Liver (tissue), 9 donors: Measurements from ENCODE around the gene SEMA4B. TPM values are rescaled to one million over a fixed set of nuclear protein-coding genes. Genes with fewer than 3 reads are reported as not detected.

Experiments used
- DNase-seq: peaks from one replicate; pipeline ENCODE4 v3.0.0-alpha.2; 2017; ENCODE audit warnings: low spot score
- H3K27ac ChIP-seq, 2 donors: one replicate each; pipeline ENCODE4 v1.7.0; 2013; ENCODE audit warnings: inconsistent platforms in 2 of 2, low read length in 2 of 2, control low read depth in 1 of 2, low read depth in 1 of 2, mild to moderate bottlenecking in 1 of 2
- H3K27me3 ChIP-seq, 4 donors: one replicate each; pipeline versions ENCODE4 v1.6.1 to v1.7.0; 2013; ENCODE audit warnings: low read length in 3 of 4, inconsistent platforms in 1 of 4, mild to moderate bottlenecking in 1 of 4, moderate library complexity in 1 of 4; ENCODE audit not compliant: control insufficient read depth in 4 of 4, insufficient read depth in 4 of 4
- H3K36me3 ChIP-seq, 4 donors: one replicate each; pipeline versions ENCODE4 v1.6.1 to v1.7.0; 2013; ENCODE audit warnings: low read length in 3 of 4, mild to moderate bottlenecking in 3 of 4, low read depth in 1 of 4, moderate library complexity in 1 of 4; ENCODE audit not compliant: control insufficient read depth in 4 of 4, insufficient read depth in 3 of 4
- H3K4me1 ChIP-seq, 4 donors: one replicate each; pipeline versions ENCODE4 v1.6.1 to v1.7.0; 2013; ENCODE audit warnings: low read length in 3 of 4, mild to moderate bottlenecking in 3 of 4, moderate library complexity in 1 of 4; ENCODE audit not compliant: control insufficient read depth in 4 of 4, insufficient read depth in 4 of 4
- H3K4me3 ChIP-seq, 3 donors: one replicate each; pipeline versions ENCODE4 v1.6.1 to v1.7.0; 2013; ENCODE audit warnings: low read length in 3 of 3, control low read depth in 1 of 3, low read depth in 1 of 3, mild to moderate bottlenecking in 1 of 3
- H3K9ac ChIP-seq, 2 donors: one replicate each; pipeline ENCODE4 v1.7.0; 2013; ENCODE audit warnings: low read length in 2 of 2, mild to moderate bottlenecking in 2 of 2, moderate library complexity in 2 of 2, control low read depth in 1 of 2, low read depth in 1 of 2
- H3K9me3 ChIP-seq, 4 donors: one replicate each; pipeline versions ENCODE4 v1.6.1 to v1.7.0; 2013; ENCODE audit warnings: low read length in 3 of 4; ENCODE audit not compliant: control insufficient read depth in 4 of 4
- ATF3 ChIP-seq: IDR thresholded peaks from 2 replicates; pipeline ENCODE4 v1.6.1; 2016; ENCODE audit warnings: antibody characterized with exemption
- EGR1 ChIP-seq, 2 donors: IDR thresholded peaks; 2 replicates each; pipeline ENCODE4 v1.6.1; 2016 to 2018; ENCODE audit warnings: antibody characterized with exemption in 2 of 2, low read depth in 2 of 2
- FOXA1 ChIP-seq: IDR thresholded peaks from 2 replicates; pipeline ENCODE4 v1.6.1; 2016; ENCODE audit warnings: antibody characterized with exemption
- FOXA2 ChIP-seq: IDR thresholded peaks from 2 replicates; pipeline ENCODE4 v1.6.1; 2016; ENCODE audit warnings: antibody characterized with exemption
- GABPA ChIP-seq, 2 donors: IDR thresholded peaks in 1 of 2; conservative IDR thresholded peaks in 1 of 2; 2 replicates each; pipeline ENCODE4 v1.6.1; 2016; ENCODE audit warnings: antibody characterized with exemption in 2 of 2, mild to moderate bottlenecking in 1 of 2, moderate library complexity in 1 of 2
- HNF4A ChIP-seq, 2 donors: conservative IDR thresholded peaks; 2 replicates each; pipeline ENCODE4 v1.6.1; 2016; ENCODE audit warnings: antibody characterized with exemption in 2 of 2, mild to moderate bottlenecking in 2 of 2
- NR2F2 ChIP-seq: IDR thresholded peaks from 2 replicates; pipeline ENCODE4 v1.6.1; 2016; ENCODE audit warnings: antibody characterized with exemption
- RAD21 ChIP-seq, 2 donors: IDR thresholded peaks; 2 replicates each; pipeline ENCODE4 v1.6.1; 2016; ENCODE audit warnings: antibody characterized with exemption in 2 of 2, mild to moderate bottlenecking in 2 of 2
- REST ChIP-seq: IDR thresholded peaks from 2 replicates; pipeline ENCODE4 v1.6.1; 2016; ENCODE audit warnings: antibody characterized with exemption, mild to moderate bottlenecking
- RXRA ChIP-seq, 2 donors: IDR thresholded peaks; 2 replicates each; pipeline ENCODE4 v1.6.1; 2017 to 2018; ENCODE audit warnings: antibody characterized with exemption in 2 of 2, mild to moderate bottlenecking in 1 of 2
- TAF1 ChIP-seq: conservative IDR thresholded peaks from 2 replicates; pipeline ENCODE4 v1.6.1; 2016; ENCODE audit warnings: antibody characterized with exemption, mild to moderate bottlenecking
- YY1 ChIP-seq: IDR thresholded peaks from 2 replicates; pipeline ENCODE4 v1.6.1; 2016; ENCODE audit warnings: antibody characterized with exemption, mild to moderate bottlenecking
- WGBS: extraction: QIAGEN DNeasy Blood & Tissue Kit; methylation state at CpG from one replicate; pipeline ENCODE4 v1.1.7; 2013; 5-methylcytosine and 5-hydroxymethylcytosine counted together
- polyA plus RNA-seq, 2 donors: library from polyadenylated mRNA; stranded (reverse) in 1 of 2; unstranded in 1 of 2; fragments of 200-250 nt in 1 of 2; fragments of >200 nt in 1 of 2; fragmentation: Nextera tagmentation in 1 of 2; extraction: Ambion mirVana in 1 of 2; gene quantifications; one replicate each; pipeline versions ENCODE4 v1.2.1 to v1.2.3, GENCODE V29; 2013 to 2015
- total RNA-seq, 2 donors: library from RNA; depleted of rRNA; stranded (reverse); fragments of >200 nt; gene quantifications; one replicate each; pipeline ENCODE4 v1.2.3, GENCODE V29; 2014
- TF ChIP-seq, protein P1 (sequence below): IDR thresholded peaks from 2 replicates; pipeline ENCODE4 v1.6.1; 2016; ENCODE audit warnings: antibody characterized with exemption
- TF ChIP-seq, protein P2 (sequence below): IDR thresholded peaks from 2 replicates; pipeline ENCODE4 v1.6.1; 2016; ENCODE audit warnings: antibody characterized with exemption
- donor health status: healthy.
- donor health status: healthy.
- donor health status: healthy.
- donor health status: healthy.
- donor health status: healthy.

Gene SEMA4B
- total and polyA plus RNA-seq, 4 donors: 14.3 to 52.2 (median 27.0) TPM

DNA sequence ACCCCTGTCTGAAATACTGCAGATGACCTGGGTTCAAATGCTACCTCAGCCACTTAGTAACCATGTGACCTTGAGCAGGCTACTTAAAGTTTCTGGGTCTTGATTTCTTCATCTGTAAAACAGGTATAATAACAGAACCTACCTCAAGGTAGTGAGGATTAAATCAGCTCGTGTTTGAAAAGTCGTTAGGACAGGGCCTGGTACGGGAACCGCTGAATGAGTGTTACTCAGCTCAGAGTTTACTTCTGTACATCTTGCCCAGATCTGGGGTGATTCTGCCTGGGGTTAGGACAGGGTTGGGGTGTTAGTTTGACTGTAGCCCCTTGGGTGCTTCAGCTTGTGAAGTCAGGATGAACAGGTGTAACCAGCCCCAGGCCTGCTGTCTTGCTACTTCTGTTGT, 1.8 kb downstream of the SEMA4B start (continued):
- TF ChIP-seq REST (no peak), RAD21 (IDR thresholded peaks at IDR 0.05) (no peak)

DNA sequence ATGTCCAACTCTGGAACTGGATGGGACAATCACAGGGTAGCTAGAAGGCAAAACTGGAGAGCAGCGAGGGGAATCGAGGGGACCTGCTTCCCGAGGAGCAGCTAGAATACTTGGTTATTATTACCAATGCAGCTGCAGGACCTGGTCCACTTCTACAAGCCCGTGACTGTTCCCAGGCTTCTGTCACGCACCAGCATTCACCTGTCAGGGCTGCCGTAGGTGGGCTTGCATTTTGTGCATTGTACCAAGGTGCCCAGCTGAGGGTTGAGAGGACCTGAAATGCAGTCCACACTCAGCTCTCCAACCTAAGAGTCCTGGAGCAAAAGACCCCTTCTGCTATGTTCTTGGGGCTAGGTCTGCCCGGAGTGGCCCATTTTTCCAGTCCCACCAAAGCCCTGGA, 2.3 kb downstream of the SEMA4B start:
- Histone ChIP-seq H3K9me3 (no peaks in the 10 kb centered on the region), H3K27ac (no peak overlapping the region), H3K36me3 (peaks cover 0 to 19% (median 3%) of the 10 kb centered on the region in 4 donors), H3K4me1 (peaks cover 17 to 45% (median 29%) of the 10 kb centered on the region in 4 donors), H3K4me3 (no peak overlapping the region), H3K9ac (no peak overlapping the region), H3K27me3 (no peaks in the 10 kb centered on the region)
- TF ChIP-seq ATF3 (no peak), FOXA2 (no peak), RXRA (IDR thresholded peaks at IDR 0.05) (no peak)
- WGBS: 98% methylated on average over 7 of the region's 7 CpGs
- DNase-seq: no peak

DNA sequence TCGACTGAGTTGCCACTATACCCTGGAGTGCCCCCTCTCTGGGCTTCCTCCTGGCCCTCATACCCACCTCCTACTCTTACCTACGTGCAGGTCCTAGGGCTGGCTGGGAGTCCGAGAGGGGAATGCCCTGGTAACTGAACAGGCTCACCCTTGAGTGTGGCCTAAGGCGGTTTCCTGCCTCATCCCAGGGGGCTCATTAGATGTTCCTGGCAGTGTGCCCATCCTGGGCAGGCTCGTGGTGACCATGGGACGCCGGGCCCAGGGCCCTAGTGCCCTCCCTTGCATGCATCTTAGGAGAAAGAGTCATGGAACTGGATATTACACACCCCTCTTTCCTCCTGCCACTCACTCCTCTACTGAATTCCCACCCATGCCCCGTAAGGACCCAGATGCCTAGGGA, 2.8 kb downstream of the SEMA4B start:
- DNase-seq: no peak
- Histone ChIP-seq H3K27ac (no peak overlapping the region), H3K4me1 (peaks cover 17 to 45% (median 29%) of the 10 kb centered on the region in 4 donors), H3K4me3 (no peak overlapping the region), H3K9ac (no peak overlapping the region), H3K27me3 (no peaks in the 10 kb centered on the region), H3K9me3 (no peaks in the 10 kb centered on the region), H3K36me3 (peaks cover 0 to 19% (median 3%) of the 10 kb centered on the region in 4 donors)
- no peak for TF ChIP-seq GABPA (IDR thresholded peaks at IDR 0.05 in 1 of 2, conservative IDR thresholded peaks at IDR 0.05 in 1 of 2)
- no peak for TF ChIP-seq EGR1 (IDR thresholded peaks at IDR 0.05; ENCODE audit: low read depth in 2 of 2)
- no peak for TF ChIP-seq HNF4A (conservative IDR thresholded peaks at IDR 0.05)
- no peak for TF ChIP-seq TAF1
- TF ChIP-seq YY1: no peak
- TF ChIP-seq, protein P1, sequence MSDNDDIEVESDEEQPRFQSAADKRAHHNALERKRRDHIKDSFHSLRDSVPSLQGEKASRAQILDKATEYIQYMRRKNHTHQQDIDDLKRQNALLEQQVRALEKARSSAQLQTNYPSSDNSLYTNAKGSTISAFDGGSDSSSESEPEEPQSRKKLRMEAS: no peak
- TF ChIP-seq FOXA1: no peak
- no peak for TF ChIP-seq FOXA2
- TF ChIP-seq RXRA (IDR thresholded peaks at IDR 0.05): no peak
- TF ChIP-seq, protein P2, sequence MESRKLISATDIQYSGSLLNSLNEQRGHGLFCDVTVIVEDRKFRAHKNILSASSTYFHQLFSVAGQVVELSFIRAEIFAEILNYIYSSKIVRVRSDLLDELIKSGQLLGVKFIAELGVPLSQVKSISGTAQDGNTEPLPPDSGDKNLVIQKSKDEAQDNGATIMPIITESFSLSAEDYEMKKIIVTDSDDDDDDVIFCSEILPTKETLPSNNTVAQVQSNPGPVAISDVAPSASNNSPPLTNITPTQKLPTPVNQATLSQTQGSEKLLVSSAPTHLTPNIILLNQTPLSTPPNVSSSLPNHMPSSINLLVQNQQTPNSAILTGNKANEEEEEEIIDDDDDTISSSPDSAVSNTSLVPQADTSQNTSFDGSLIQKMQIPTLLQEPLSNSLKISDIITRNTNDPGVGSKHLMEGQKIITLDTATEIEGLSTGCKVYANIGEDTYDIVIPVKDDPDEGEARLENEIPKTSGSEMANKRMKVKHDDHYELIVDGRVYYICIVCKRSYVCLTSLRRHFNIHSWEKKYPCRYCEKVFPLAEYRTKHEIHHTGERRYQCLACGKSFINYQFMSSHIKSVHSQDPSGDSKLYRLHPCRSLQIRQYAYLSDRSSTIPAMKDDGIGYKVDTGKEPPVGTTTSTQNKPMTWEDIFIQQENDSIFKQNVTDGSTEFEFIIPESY: no peak
- TF ChIP-seq NR2F2: no peak
- TF ChIP-seq ATF3: no peak
- 83% methylated on average over 8 of the region's 8 CpGs for WGBS
